Liver (tissue), 3 donors: ENCODE results near the gene RAP1GAP2.

ENCODE experiments used
- CTCF ChIP-seq: fragments of 150-350 bp; IDR thresholded peaks from 2 replicates; pipeline ENCODE4 v1.5.1; 2017; ENCODE audit warnings: improper control_type of control experiment, low read depth, low read length; ENCODE audit not compliant: missing input control
- EGR1 ChIP-seq, 2 donors: IDR thresholded peaks; 2 replicates each; pipeline ENCODE4 v1.6.1; 2016 to 2018; ENCODE audit warnings: antibody characterized with exemption in 2 of 2, low read depth in 2 of 2
- FOXA1 ChIP-seq: IDR thresholded peaks from 2 replicates; pipeline ENCODE4 v1.6.1; 2016; ENCODE audit warnings: antibody characterized with exemption
- GABPA ChIP-seq, 2 donors: IDR thresholded peaks in 1 of 2; conservative IDR thresholded peaks in 1 of 2; 2 replicates each; pipeline ENCODE4 v1.6.1; 2016; ENCODE audit warnings: antibody characterized with exemption in 2 of 2, mild to moderate bottlenecking in 1 of 2, moderate library complexity in 1 of 2
- JUND ChIP-seq, 2 donors: IDR thresholded peaks; 2 replicates each; pipeline ENCODE4 v1.6.1; 2016; ENCODE audit warnings: antibody characterized with exemption in 2 of 2
- MAX ChIP-seq: IDR thresholded peaks from 2 replicates; pipeline ENCODE4 v1.6.1; 2016; ENCODE audit warnings: antibody characterized with exemption
- RAD21 ChIP-seq, 2 donors: IDR thresholded peaks; 2 replicates each; pipeline ENCODE4 v1.6.1; 2016; ENCODE audit warnings: antibody characterized with exemption in 2 of 2, mild to moderate bottlenecking in 2 of 2
- REST ChIP-seq: IDR thresholded peaks from 2 replicates; pipeline ENCODE4 v1.6.1; 2016; ENCODE audit warnings: antibody characterized with exemption, mild to moderate bottlenecking
- RXRA ChIP-seq, 2 donors: IDR thresholded peaks; 2 replicates each; pipeline ENCODE4 v1.6.1; 2017 to 2018; ENCODE audit warnings: antibody characterized with exemption in 2 of 2, mild to moderate bottlenecking in 1 of 2
- SP1 ChIP-seq: IDR thresholded peaks from 2 replicates; pipeline ENCODE4 v1.6.1; 2018; ENCODE audit warnings: antibody characterized with exemption, mild to moderate bottlenecking
- TAF1 ChIP-seq: conservative IDR thresholded peaks from 2 replicates; pipeline ENCODE4 v1.6.1; 2016; ENCODE audit warnings: antibody characterized with exemption, mild to moderate bottlenecking
- YY1 ChIP-seq: IDR thresholded peaks from 2 replicates; pipeline ENCODE4 v1.6.1; 2016; ENCODE audit warnings: antibody characterized with exemption, mild to moderate bottlenecking
- ZBTB33 ChIP-seq: IDR thresholded peaks from 2 replicates; pipeline ENCODE4 v1.6.1; 2016; ENCODE audit warnings: antibody characterized with exemption
- donor health status: healthy.
- donor health status: healthy.

- TF ChIP-seq YY1 (no peak), RAD21 (IDR thresholded peaks at IDR 0.05) (no peak), JUND (IDR thresholded peaks at IDR 0.05) (no peak), CTCF (no peak), REST (no peak), ZBTB33 (no peak), EGR1 (IDR thresholded peaks at IDR 0.05; ENCODE audit: low read depth in 2 of 2) (no peak), TAF1 (no peak), MAX (no peak), SP1 (no peak), RXRA (IDR thresholded peaks at IDR 0.05) (no peak), FOXA1 (no peak), GABPA (IDR thresholded peaks at IDR 0.05 in 1 of 2, conservative IDR thresholded peaks at IDR 0.05 in 1 of 2) (no peak)
Measured at GRCh38 chr17:2797637-2798036, 1.4 kb downstream of the RAP1GAP2 start.
